CD8-positive, alpha-beta memory T cell (primary cell): ENCODE measurements around the gene C3orf33. TPM values are rescaled to one million over a fixed set of nuclear protein-coding genes. Genes with fewer than 3 reads are reported as not detected.
"Not testable (repeated sequence)": the region's sequence is repeated elsewhere in the genome, so short reads cannot be mapped to it uniquely, and the experiment has no call there.

ENCODE experiments used
- CTCF ChIA-PET: fragments of 350-600 bp; sonication (Branson Sonifier 250); formaldehyde crosslinking; loops from one replicate; lab custom pipeline; 2021; ENCODE audit warnings: antibody characterized with exemption; lab: Charles Lee
- POLR2A ChIA-PET: fragments of 350-600 bp; sonication (Branson Sonifier 250); formaldehyde crosslinking; loops from one replicate; lab custom pipeline; 2021; ENCODE audit warnings: antibody characterized with exemption; lab: Charles Lee
- DNase-seq, 5 donors: peaks; one replicate each; pipeline versions ENCODE4 v3.0.0 to v3.0.0-alpha.2; 2020 to 2022; ENCODE audit warnings: mixed read lengths in 1 of 5
- H3K27ac ChIP-seq: one replicate; pipeline ENCODE4 v1.7.0; 2013; ENCODE audit warnings: low read depth, mild to moderate bottlenecking, low read length, moderate library complexity
- H3K27me3 ChIP-seq: 2 replicates; pipeline ENCODE4 v1.7.0; 2013; ENCODE audit warnings: low read length, mild to moderate bottlenecking; ENCODE audit not compliant: insufficient read depth, poor library complexity, severe bottlenecking
- H3K36me3 ChIP-seq: 2 replicates; pipeline ENCODE4 v1.7.0; 2013; ENCODE audit warnings: mild to moderate bottlenecking, low read length, moderate library complexity; ENCODE audit not compliant: insufficient read depth
- H3K4me1 ChIP-seq: 2 replicates; pipeline ENCODE4 v1.7.0; 2013; ENCODE audit warnings: mild to moderate bottlenecking, low read length, moderate library complexity; ENCODE audit not compliant: insufficient read depth
- H3K4me3 ChIP-seq: 2 replicates; pipeline ENCODE4 v1.7.0; 2013; ENCODE audit warnings: mild to moderate bottlenecking, low read length
- H3K9me3 ChIP-seq: 2 replicates; pipeline ENCODE4 v1.7.0; 2013; ENCODE audit warnings: mild to moderate bottlenecking, low read length
- H3K27ac Mint-ChIP-seq, 8 donors: one replicate each; pipeline ENCODE4 v1.8.0; 2020 to 2021; ENCODE audit warnings: mixed read lengths in 8 of 8, mild to moderate bottlenecking in 6 of 8, inconsistent platforms in 3 of 8, moderate library complexity in 3 of 8
- H3K27me3 Mint-ChIP-seq, 2 donors: one replicate each; pipeline ENCODE4 v1.8.0; 2020 to 2021; ENCODE audit warnings: mixed read lengths in 2 of 2, mild to moderate bottlenecking in 1 of 2, moderate library complexity in 1 of 2
- H3K36me3 Mint-ChIP-seq, 3 donors: one replicate each; pipeline ENCODE4 v1.8.0; 2020 to 2021; ENCODE audit warnings: mixed read lengths in 3 of 3, inconsistent platforms in 1 of 3, mild to moderate bottlenecking in 1 of 3
- H3K4me1 Mint-ChIP-seq, 3 donors: one replicate each; pipeline ENCODE4 v1.8.0; 2020 to 2021; ENCODE audit warnings: mixed read lengths in 3 of 3, inconsistent platforms in 1 of 3, mild to moderate bottlenecking in 1 of 3
- H3K4me3 Mint-ChIP-seq, 7 donors: one replicate each; pipeline ENCODE4 v1.8.0; 2020 to 2021; ENCODE audit warnings: mixed read lengths in 7 of 7, mild to moderate bottlenecking in 6 of 7, moderate library complexity in 4 of 7, inconsistent platforms in 2 of 7
- H3K9me3 Mint-ChIP-seq, 5 donors: one replicate each; pipeline ENCODE4 v1.8.0; 2020 to 2022; ENCODE audit warnings: mixed read lengths in 5 of 5, mild to moderate bottlenecking in 3 of 5, moderate library complexity in 2 of 5, inconsistent platforms in 1 of 5
- polyA plus RNA-seq: library from polyadenylated mRNA; unstranded; fragments of 300-500 nt; fragmentation: Illumina TruSeq; gene quantifications from one replicate; pipeline ENCODE4 v1.2.3, GENCODE V29; 2021
- total RNA-seq, 2 experiments: library from RNA; stranded (reverse); gene quantifications; one replicate each; pipeline ENCODE4 v1.2.3, GENCODE V29; 2021

Gene C3orf33
- total RNA-seq (1 to 10 TPM; 1.8 to 2.2 TPM), polyA plus RNA-seq (4.9 TPM)

GRCh38 chr3:155805802-155806618, at the start of gene C3orf33:
C3orf33 (minus strand) TSS chr3:155806278; CDS start chr3:155806252, 26 bp downstream.
- peak within 1 kb of the TSS; percentile 86 to 93 (median 90) for H3K4me3 Mint-ChIP-seq
- Histone ChIP-seq H3K4me3 (peak within 1 kb of the TSS; percentile 49), H3K27ac (peak within 1 kb of the TSS; percentile 59), H3K9me3 (no peaks in the 10 kb centered on the region), H3K4me1 (no peaks in the 10 kb centered on the region), H3K27me3 (peaks cover 3% of the 10 kb centered on the region), H3K36me3 (no peaks in the 10 kb centered on the region)
- peak within 1 kb of the TSS; percentile 67 to 98 (median 92) for H3K27ac Mint-ChIP-seq
- peaks cover 5 to 20% (median 8%) of the 10 kb centered on the region in 3 donors for H3K36me3 Mint-ChIP-seq
- peaks cover 4 to 7% of the 10 kb centered on the region in 2 donors for H3K27me3 Mint-ChIP-seq
- peaks cover 20 to 39% (median 30%) of the 10 kb centered on the region in 3 donors for H3K4me1 Mint-ChIP-seq
- ChIA-PET POLR2A (interaction anchor here (0.6 to 3.1 kb wide), 7 partner anchors 10 to 749 kb away, joined by 3 to 24 read pairs (median 6); partner anchors contain the start of genes GMPS, SLC33A1 and SSR3), CTCF (interaction anchor here (0.6 to 2.9 kb wide), 62 partner anchors 9 to 1492 kb away, joined by 3 to 44 read pairs (median 4); partner anchors contain the start of genes GMPS and SLC33A1)
- DNase-seq, result peak; percentile 70 to 81 (median 77)
- H3K9me3 Mint-ChIP-seq, result no peaks in the 10 kb centered on the region

GRCh38 chr3:155854141-155854940, 48.3 kb upstream of the C3orf33 start, which contains the start of gene SLC33A1:
SLC33A1 (minus strand) TSS chr3:155854427; CDS start chr3:155853997, 430 bp downstream.
- no peaks in the 10 kb centered on the region for H3K36me3 ChIP-seq
- ChIA-PET POLR2A (interaction anchor here (0.6 to 2.2 kb wide), 6 partner anchors 8 to 1306 kb away, joined by 3 to 11 read pairs (median 6); partner anchors contain the start of genes C3orf33, CCNL1 and GMPS), CTCF (interaction anchor here (1.0 to 2.5 kb wide), 5 partner anchors 8 to 48 kb away, joined by 3 to 44 read pairs (median 5); partner anchors contain the start of genes C3orf33 and GMPS)
- H3K4me3 Mint-ChIP-seq, result peak within 1 kb of the TSS; percentile 86 to 98 (median 97)
- peaks cover 0 to 21% (median 1%) of the 10 kb centered on the region in 3 donors for H3K36me3 Mint-ChIP-seq
- no peaks in the 10 kb centered on the region for H3K27me3 Mint-ChIP-seq
- peak; percentile 97 to 99 (median 99) for DNase-seq
- peaks cover 33 to 42% (median 41%) of the 10 kb centered on the region in 3 donors for H3K4me1 Mint-ChIP-seq
- H3K9me3 ChIP-seq, result no peaks in the 10 kb centered on the region
- H3K27ac Mint-ChIP-seq, result peak within 1 kb of the TSS; percentile 96 to 100 (median 100)
- peak within 1 kb of the TSS; percentile 96 for H3K27ac ChIP-seq
- peaks cover 0 to 5% (median 0%) of the 10 kb centered on the region in 5 donors for H3K9me3 Mint-ChIP-seq
- H3K4me3 ChIP-seq, result peak within 1 kb of the TSS; percentile 93
- H3K27me3 ChIP-seq, result no peaks in the 10 kb centered on the region
- peaks cover 31% of the 10 kb centered on the region for H3K4me1 ChIP-seq

- H3K4me1 ChIP-seq, result peaks cover 34% of the 10 kb centered on the region
- peak overlapping the region; percentile 89 for H3K27ac ChIP-seq
- H3K4me1 Mint-ChIP-seq, result peaks cover 38 to 50% (median 48%) of the 10 kb centered on the region in 3 donors
- peak overlapping the region; percentile 86 to 98 (median 97) for H3K4me3 Mint-ChIP-seq
- no peaks in the 10 kb centered on the region for H3K9me3 ChIP-seq
- ChIA-PET CTCF (interaction anchor here (1.0 to 2.5 kb wide), 6 partner anchors 9 to 47 kb away, joined by 3 to 44 read pairs (median 4); partner anchors contain the start of genes C3orf33 and GMPS), POLR2A (interaction anchor here (0.6 to 2.2 kb wide), 6 partner anchors 9 to 1307 kb away, joined by 3 to 11 read pairs (median 6); partner anchors contain the start of genes C3orf33, CCNL1 and GMPS)
- H3K27me3 ChIP-seq, result no peaks in the 10 kb centered on the region
- peaks cover 0 to 5% (median 0%) of the 10 kb centered on the region in 5 donors for H3K9me3 Mint-ChIP-seq
- peak overlapping the region; percentile 93 for H3K4me3 ChIP-seq
- no peaks in the 10 kb centered on the region for H3K36me3 ChIP-seq
- no peaks in the 10 kb centered on the region for H3K27me3 Mint-ChIP-seq
- H3K27ac Mint-ChIP-seq, result peak overlapping the region; percentile 96 to 100 (median 100)
- peaks cover 0 to 25% (median 1%) of the 10 kb centered on the region in 3 donors for H3K36me3 Mint-ChIP-seq
- DNase-seq, result peak in 2 of 5 donors; percentile 11 to 20
Observed at GRCh38 chr3:155853214-155854140, 47.4 kb upstream of the C3orf33 start.

GRCh38 chr3:155852341-155852740, 46.3 kb upstream of the C3orf33 start:
- Histone ChIP-seq H3K4me1 (peaks cover 34% of the 10 kb centered on the region), H3K9me3 (no peaks in the 10 kb centered on the region), H3K27ac (peak overlapping the region; percentile 89), H3K27me3 (no peaks in the 10 kb centered on the region), H3K36me3 (no peaks in the 10 kb centered on the region), H3K4me3 (peak overlapping the region; percentile 93)
- Mint-ChIP-seq H3K27ac (peak overlapping the region in 7 of 8 donors; percentile 21 to 100 (median 75)), H3K4me3 (peak overlapping the region; percentile 86 to 98 (median 97)), H3K9me3 (peaks cover 0 to 5% (median 0%) of the 10 kb centered on the region in 5 donors), H3K36me3 (peaks cover 0 to 31% (median 5%) of the 10 kb centered on the region in 3 donors), H3K4me1 (peaks cover 44 to 60% (median 57%) of the 10 kb centered on the region in 3 donors), H3K27me3 (no peaks in the 10 kb centered on the region)
- POLR2A ChIA-PET, result interaction anchor here (2.2 kb wide), 1 partner anchor 10 kb away, joined by 11 read pairs; no protein-coding TSS in a partner anchor
- no peak for DNase-seq
- CTCF ChIA-PET, result interaction anchor here (1.4 to 2.5 kb wide), 2 partner anchors 17 to 46 kb away, joined by 3 to 44 read pairs; partner anchors contain the start of gene C3orf33

- DNase-seq, H3K27me3 Mint-ChIP-seq, H3K9me3 Mint-ChIP-seq, H3K9me3 ChIP-seq, H3K36me3 ChIP-seq, POLR2A ChIA-PET, H3K27ac ChIP-seq, H3K4me3 ChIP-seq, H3K27me3 ChIP-seq: not testable (repeated sequence)
- CTCF ChIA-PET, result interaction anchor here (1.8 kb wide), 1 partner anchor 43 kb away, joined by 10 read pairs; the partner anchor contains the start of gene C3orf33
- H3K4me3 Mint-ChIP-seq, result peak overlapping the region; percentile 32 to 82 (median 56)
- H3K27ac Mint-ChIP-seq, result peak overlapping the region in 2 of 8 donors; percentile 27 to 51
- H3K4me1 ChIP-seq, result peaks cover 43% of the 10 kb centered on the region
- H3K36me3 Mint-ChIP-seq, result peaks cover 0 to 45% (median 8%) of the 10 kb centered on the region in 3 donors
- peaks cover 51 to 78% (median 77%) of the 10 kb centered on the region in 3 donors for H3K4me1 Mint-ChIP-seq
Observed at GRCh38 chr3:155849404-155849803, 43.3 kb upstream of the C3orf33 start.

- ChIA-PET POLR2A (no interaction called here), CTCF (interaction anchor here (1.8 kb wide), 1 partner anchor 42 kb away, joined by 10 read pairs; the partner anchor contains the start of gene C3orf33)
- H3K9me3 ChIP-seq, result no peaks in the 10 kb centered on the region
- no peak overlapping the region for H3K4me3 ChIP-seq
- no peak for DNase-seq
- H3K4me1 Mint-ChIP-seq, result peaks cover 55 to 84% (median 82%) of the 10 kb centered on the region in 3 donors
- no peak overlapping the region for H3K27ac ChIP-seq
- peaks cover 38% of the 10 kb centered on the region for H3K4me1 ChIP-seq
- H3K27me3 ChIP-seq, result no peaks in the 10 kb centered on the region
- no peaks in the 10 kb centered on the region for H3K9me3 Mint-ChIP-seq
- H3K36me3 ChIP-seq, result no peaks in the 10 kb centered on the region
- no peaks in the 10 kb centered on the region for H3K27me3 Mint-ChIP-seq
- H3K27ac Mint-ChIP-seq, result peak overlapping the region in 1 of 8 donors; percentile 77
- peaks cover 0 to 40% (median 8%) of the 10 kb centered on the region in 3 donors for H3K36me3 Mint-ChIP-seq
- peak overlapping the region in 6 of 7 donors; percentile 1 to 61 (median 3) for H3K4me3 Mint-ChIP-seq
Observed at GRCh38 chr3:155847993-155848392, 41.9 kb upstream of the C3orf33 start.
